HG03575 (cell line): ENCODE measurements around the gene AMN1.
A peak's percentile ranks its signal among the peaks of the same experiment; 100 is the strongest.
"Not testable (repeated sequence)": the region's sequence is repeated elsewhere in the genome, so short reads cannot be mapped to it uniquely, and the experiment has no call there.

Experiments used
- ATAC-seq: cut with Tn5 transposase; IDR thresholded peaks from one replicate; pipeline ENCODE4 v1.9.1; 2021; ENCODE audit not compliant: unreplicated experiment, insufficient number of reproducible peaks, low FRiP score; ENCODE audit errors: extremely low read depth

Gene AMN1

DNA sequence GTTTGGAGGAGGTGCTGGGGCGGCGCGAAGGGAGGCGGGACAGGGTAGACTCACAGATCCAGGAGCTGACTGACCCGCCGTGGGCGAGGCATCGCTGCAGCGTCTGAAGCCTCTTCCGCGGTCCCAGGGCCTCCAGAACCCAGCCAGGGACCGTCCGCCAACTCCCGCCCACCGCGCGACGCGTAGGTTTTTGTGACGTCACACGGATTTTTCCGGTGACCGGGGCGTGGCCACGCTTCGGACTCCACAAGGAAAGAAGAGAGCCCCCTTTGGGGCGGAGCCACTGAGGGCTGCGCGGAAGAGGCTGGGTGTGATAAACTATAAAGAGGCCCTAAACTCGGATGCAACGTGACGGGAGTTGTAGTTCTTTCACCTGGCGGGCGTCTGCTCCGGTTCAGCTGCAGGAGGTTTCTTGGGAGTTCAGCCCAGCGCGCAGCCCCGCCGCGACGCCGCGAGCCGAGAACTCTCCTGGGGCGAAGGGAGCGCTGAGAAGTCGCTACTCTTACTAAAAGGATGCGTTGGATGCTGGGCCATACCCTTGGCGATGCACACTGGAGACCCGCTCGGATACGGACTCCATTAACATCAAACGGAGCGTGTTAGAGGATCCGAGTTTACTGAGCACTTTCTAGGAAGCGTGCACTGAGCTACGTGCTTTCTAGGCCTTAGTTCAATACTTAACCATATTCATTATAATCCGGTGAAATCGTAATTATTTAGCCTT, at the start of gene AMN1:
Gene AMN1 (minus strand): TSS at position 105 of the 724 bp plus-strand sequence. CDS start 13 bp downstream, at position 92.
- ATAC-seq = peak; percentile 89

DNA sequence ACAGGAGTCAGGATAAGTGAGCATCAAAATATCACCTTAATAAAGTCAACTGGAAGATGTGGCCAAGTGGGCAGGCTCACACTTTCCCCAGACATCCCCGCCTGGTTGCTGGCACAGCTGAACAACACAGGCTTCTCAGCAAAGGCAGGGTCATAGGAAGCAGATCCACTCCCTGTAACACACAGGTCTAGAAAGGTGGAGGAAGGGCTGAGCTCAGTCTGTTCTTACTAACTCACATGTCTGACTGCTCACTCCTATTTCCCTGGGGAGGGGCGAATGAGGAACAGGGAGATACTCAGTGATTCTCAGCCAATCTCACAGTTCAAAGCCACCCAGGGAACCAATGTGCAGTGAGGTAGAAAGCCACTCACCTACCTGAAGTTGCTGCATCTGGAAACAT, 45.0 kb upstream of the AMN1 start:
- no peak for ATAC-seq

DNA sequence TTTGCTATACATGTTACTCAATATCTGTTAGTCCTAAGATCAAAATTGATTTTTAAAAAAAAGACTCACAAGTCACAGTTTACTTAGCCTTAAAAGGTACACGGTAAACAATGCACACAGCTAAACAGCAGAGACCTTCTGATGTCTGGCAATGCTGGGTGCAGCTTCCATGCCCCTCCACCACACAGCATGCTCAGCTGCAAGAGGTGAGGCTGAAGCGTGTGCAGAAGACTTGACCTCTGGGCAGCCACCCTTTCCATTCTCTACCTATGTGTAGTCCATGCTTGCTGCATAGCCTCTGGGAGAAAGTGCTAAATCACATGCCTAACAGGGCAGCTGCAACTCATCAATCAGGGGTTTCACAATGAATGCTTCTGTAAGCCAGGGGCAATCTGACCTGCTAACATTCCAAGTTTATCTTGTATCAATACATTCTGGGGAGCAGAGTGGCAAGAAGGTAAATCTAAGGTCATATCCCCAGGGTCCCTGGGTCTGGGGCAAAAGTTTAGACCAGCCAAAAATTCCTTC, 44.5 kb upstream of the AMN1 start:
- no peak for ATAC-seq

DNA sequence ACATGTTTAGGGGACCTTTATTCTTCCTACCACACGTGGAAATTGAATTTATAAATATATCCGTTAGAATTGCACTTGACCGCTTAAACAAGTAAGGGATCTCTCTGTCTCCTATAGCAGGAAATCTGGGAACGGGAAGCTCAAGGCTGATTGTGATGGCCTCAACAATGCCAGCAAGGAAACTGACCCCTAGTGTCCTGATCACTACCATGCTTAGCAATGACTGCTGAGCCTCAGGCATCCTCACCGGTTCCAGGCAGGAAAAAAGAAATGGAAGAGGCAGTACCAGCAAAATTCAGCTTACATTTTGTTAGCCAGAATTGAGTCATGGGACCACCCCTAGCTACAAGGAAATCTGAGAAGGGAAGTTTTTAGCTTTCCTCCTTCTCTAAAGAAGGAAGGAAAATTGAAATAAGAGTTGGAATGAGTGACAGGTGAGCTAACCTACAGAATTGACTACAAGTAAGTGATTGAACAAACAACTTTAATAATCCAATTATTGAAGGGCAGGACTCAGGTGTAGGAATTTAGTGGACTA, 43.9 kb upstream of the AMN1 start:
- no peak for ATAC-seq

DNA sequence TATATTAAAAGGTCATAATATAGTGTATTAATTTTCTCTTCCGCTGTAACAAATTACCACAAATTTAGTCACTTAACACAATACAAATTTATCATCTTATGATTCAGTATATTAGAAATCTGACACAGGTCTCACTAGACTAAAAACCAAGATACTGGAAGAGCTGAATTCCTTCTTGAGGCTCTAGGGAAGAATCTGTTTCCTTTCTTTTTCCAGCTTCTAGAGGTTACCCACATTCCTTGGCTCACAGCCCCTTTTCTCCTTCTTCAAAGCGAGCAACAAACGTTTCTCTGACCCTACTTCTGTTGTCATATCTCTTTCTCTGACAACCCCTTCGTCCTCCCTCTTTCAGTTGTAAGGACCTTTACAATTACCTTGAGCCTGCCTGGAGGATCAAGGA, 43.4 kb upstream of the AMN1 start:
- no peak for ATAC-seq

DNA sequence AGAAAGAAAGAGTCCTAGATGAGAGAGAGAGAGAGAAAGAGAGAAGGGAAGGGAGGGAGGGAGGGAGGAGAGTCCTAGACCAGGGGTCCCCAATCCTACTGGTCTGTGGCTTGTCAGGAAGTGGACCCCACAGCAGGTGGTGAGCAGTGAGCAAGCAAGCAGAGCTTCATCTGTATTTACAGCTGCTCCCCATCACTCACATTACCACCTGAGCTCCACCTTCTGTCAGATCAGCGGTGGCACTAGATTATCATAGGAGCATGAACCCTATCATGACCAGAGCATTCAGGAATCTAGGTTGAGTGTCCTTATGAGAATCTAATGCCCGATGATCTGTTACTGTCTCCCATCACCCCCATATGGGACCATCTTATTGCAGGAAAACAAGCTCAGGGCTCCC, 39.2 kb upstream of the AMN1 start:
- ATAC-seq = no peak

DNA sequence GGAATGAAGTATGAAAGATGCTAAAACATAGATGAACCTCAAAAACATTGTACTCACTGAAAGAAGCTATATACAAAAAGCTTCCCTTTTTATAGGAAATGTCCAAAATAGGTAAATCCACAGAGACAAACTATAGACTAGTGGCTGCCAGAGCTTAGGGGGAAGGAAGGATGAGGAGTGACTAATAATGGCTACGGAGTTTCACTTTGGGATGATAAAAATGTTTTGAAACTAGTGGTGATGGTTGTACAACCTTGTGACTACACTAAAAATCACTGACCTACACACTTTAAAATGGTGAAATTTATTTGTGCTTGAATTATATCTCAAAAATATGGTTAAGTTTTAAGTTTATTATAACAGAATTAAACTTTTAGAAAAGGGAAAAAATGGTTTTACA, 37.1 kb upstream of the AMN1 start:
- ATAC-seq = no peak

DNA sequence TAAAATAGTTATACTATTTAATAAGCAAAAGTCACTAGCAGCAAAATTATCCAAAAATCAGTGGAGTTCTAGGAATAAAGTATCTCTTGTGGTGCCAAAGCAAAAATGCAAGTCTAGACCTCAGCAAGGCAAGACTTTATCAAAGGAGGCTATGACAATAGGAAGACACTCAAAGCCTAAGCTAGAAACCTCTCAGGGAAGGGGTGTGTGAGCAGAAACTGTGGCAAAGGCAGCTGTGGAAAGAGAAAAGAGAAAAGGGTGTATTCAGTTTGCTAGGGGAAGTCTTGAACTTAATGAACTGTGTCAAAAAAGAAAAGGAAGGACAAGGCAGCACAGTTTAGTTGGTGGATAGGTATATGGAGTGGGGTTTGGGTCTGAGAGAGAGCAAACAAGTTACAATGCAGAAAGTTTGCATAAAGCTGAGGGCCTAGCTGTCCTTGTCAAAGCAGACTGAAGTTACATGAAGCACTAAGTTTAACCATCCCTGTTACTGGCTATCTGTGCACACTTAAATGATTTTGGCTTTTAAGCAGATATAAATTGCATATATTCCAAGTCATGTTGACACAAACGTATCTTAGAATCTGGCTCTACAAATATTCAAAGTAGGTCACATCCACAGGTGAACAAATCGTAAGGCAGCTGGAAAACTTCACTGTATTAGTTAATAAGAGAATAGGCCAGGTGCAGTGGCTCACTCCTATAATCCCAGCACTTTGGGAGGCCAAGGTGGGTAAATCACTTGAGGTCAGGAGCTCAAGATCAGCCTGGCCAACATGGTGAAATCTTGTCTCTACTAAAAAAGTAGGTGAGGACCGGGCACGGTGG, 31.0 kb upstream of the AMN1 start:
- no peak for ATAC-seq

DNA sequence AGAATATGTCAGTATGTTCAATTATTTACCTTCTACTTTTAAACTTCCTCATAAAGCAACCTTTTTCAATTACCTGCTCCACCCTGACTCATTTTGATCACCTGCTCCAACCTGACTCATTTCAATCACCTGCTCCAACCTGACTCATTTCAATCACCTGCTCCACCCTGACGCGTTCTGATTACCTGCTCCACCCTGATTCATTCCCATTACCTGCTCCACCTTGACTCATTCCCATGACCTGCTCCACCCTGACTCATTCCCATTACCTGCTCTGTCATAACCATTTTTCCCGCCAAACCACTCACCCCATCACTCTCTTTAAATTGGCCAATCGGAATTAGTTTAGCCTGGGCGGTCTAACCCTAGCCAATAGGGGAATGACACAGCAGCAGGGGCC, 29.5 kb upstream of the AMN1 start:
- not testable (repeated sequence) for ATAC-seq

DNA sequence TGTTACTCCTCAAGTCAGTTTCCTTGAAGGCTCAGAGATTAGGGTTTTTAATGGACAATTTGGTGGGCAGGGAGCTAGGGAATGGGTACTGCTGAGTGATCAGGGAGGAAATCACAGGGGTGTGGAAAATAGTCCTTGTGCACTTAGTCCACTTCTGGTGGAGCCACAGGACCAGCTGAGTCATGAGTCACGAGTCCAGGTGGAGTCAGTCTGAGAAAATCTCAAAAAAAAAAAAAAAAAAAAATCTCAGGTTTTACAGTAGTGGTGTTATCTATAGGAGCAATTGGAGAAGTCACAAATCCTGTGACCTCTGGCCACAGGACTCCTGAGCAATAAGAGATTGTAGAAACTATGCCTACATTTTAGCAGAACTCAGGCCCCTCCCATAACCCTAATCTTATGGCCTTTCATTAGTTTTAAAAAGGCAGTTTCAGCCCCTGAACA, 28.2 kb upstream of the AMN1 start:
- ATAC-seq = no peak

DNA sequence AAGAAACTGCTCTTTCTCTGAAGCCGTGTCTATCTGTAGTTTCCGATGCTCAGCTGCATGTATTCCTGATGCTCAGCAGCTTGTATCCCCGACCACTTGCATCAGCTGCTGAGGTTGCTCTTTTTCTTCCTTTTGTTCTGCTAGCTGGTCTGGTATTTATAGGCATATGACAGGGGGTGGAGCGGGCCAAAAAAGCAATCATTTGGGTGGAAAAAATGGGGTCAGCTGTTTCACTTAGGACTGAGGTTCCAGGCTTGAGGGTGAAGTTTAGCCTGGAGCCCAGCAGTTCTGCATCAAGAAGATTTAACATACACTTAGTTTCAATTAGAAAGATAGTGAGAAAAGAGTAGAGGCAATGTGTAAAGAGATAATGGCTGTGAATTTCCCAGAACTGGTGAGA, 23.6 kb upstream of the AMN1 start:
- ATAC-seq = no peak

DNA sequence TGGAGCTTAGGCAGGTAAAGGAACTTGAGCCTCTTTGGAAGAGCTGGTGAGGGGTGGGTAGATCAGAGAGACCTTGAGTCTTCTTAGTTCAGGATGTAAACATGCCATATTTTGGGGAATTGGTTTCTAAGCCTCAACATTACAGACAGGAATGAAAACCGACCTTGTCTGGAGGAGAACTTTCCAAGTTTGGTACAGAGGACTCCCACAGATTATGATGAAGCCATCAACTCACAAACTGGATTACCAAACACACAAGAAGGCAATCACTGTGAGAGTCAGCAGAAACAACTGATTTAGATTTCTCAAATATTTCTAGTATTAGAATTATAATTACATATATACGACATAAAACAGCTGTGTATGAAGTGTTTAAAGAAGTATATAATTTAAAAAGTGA, 22.3 kb upstream of the AMN1 start:
- no peak for ATAC-seq

DNA sequence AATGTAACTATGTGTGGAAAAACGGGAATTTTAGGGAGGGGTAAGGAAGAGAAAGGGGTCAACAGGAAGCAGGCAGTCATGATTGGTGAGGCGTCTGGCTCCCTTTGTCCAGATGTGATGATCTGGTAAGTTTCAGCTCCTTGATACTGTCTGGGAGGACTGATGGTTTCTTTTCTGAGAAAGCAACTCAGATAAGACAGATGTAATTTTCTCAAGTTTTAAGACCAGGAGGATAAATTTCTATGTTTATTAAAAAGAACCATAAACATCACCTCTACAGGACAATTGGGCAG, 21.9 kb upstream of the AMN1 start:
- ATAC-seq = no peak

DNA sequence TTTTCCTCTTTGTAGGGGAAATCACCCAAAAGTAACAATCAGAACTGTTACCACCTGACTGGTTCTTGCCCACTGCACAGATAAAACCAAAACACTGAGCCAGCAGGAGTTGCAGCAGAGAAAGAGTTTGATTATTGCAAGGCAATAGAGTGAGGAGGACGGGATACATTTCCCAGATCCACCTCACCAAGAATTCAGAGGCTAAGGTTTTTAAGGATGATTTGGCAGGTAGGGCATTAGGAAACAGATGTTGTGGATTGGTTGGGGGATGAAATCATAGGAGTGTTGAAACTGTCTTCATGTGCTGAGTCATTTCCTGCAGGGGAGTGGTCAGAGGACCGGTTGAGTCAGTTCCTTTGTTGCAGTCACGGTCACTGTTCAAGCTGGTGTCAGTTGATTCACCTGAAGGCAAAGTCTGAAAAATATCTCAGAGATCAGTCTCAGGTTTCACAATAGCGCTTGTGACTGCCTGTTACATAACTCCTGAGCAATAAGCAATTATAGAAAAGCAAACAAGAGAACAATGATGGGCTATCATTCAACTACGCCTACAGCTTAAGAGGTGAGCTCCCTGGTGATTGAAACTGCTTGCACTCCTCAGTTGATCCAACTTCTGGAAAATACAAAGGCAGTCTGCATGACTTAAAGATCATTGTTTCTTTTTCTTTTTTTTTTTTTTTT, 20.3 kb upstream of the AMN1 start:
- peak; percentile 68 for ATAC-seq

DNA sequence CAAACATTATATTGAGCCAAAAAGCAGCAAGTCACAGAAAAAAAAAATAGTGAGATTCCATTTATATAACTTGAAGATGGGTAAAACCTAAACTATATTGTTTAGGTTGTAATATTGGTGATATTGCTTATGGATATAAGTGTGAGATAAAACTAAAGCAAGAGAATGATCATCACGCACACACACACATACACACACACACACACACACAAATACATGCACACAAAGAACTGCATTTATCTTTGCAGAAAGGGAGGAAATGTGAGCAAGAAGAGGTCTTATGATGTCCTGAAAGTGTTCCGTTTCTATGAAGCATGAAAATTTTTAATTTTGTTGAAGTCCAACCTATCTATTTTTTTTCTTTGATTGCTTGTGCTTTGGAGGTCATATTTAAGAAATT, 16.4 kb upstream of the AMN1 start:
- ATAC-seq = no peak

DNA sequence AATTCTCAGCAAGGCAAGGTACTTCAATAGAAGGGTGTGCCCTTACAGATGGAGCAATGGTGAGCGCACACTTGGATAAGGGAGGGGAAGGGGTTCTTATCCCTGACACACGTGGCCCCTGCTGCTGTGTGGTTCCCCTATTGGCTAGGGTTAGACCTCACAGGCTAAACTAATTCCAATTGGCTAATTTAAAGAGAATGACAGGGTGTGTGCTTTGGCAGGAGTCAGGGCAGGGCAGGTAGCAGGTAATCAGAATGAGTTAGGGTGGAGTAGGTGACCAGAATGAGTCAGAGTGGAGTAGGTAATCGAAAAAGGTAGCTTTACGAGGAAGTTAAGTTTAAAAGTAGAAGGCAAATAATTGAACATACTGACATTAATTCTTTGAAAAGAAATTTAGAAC, 15.5 kb upstream of the AMN1 start:
- ATAC-seq = not testable (repeated sequence)

DNA sequence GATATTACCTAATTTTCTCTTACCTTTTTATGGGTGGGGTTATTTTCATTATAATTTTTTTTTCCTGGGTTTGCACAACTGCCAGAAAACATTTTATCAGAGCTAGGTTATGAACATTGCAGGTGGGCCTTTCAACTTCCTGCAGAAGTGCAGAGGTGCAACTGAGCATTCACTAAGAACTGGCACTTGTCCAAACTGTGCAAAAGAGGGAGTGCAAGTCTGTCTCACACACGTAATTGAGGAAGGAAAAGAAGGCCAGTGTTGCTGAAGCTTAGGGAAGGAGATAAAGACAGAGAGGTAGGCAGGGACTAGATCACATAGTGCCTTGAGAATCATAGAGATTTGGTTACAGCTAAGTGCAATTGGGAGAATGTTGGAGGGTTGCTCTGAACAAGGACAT, 14.1 kb upstream of the AMN1 start:
- no peak for ATAC-seq

DNA sequence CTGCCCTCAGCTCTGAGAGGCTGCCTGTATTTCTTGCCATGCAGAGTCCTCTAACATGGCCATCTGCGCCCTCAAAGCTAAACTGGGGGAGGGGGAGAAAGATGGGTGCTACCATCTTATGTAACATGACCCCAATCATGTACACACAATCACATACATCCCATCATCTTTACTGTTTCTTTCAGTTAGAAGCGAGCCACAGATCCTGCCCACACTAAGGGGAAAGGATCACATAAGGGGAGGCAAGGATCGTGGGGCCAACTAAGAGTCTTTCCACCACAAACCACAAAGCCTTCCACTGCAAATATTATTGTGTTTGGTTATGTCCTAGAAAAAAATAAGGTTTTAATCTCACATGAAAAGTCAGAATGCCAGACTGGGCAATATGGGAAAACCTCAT, 11.8 kb upstream of the AMN1 start:
- no peak for ATAC-seq

DNA sequence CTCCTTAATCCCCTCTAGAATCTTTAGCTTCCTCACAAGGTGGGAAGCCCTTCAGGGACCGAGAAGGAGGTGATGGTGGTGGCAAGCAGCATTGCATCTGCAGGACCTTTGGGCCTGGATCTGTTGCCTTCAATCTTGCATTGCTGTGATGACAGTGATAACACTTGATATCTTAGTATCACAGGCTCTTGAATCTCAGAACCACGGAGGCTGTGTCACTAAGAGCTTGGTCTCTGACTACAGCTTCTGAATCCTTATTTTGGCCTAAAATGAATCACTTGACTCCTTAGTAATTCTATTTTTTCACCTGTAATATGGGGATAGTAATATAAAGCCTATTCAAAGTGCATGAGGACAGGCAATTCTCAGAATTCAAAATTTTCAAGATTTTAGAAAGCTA, 8.9 kb upstream of the AMN1 start:
- ATAC-seq = no peak

DNA sequence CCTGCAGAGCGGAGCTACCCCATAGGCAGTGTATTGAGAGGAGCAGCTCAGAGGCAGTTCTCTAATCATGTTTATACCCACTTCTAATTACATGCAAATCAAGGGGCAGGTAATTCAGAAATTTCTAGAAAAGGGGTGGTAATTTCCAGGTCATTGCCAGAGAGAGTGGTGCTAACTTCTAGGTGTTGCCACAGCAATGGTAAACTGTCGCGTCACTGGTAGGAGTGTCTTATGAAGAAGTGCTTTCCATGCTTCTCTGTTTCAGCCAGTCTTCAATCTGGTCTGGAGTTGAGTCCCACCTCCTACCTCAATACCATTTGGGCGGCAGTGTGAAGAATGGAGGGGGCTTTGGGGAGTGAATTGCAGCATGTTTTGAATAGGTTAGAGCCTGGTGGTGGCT, 8.5 kb upstream of the AMN1 start:
- no peak for ATAC-seq
